ENCODE measurements around the gene SLC26A2. TPM values are rescaled to one million over a fixed set of nuclear protein-coding genes. Genes with fewer than 3 reads are reported as not detected.

The SLC26A2 gene
- total RNA-seq, 1 donor, result 20.2 TPM

DNA sequence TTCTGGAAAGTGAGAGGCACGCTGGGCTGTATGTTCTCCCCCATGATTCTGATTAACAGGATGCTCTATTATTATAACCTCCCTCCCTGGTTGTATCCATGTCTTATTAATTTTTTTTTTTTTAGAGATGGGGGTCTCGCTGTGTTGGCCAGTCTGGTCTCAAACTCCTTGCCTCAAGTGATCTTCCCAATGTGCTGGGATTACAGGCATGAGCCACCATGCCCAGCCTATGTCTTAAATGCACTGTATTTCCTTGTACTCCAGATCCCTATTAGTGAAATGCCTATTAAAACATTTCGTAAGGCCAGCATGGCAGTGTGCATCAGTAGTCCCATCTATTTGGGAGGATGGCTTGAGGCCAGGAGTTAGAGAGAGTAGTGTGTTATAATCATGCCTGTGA is 32.9 kb downstream of the SLC26A2 start:
- peak; percentile 7 for DNase-seq (ENCODE audit: low read depth)
- TF ChIP-seq CTCF (IDR thresholded peaks at IDR 0.05; ENCODE audit: insufficient read depth, low read length), result no peak
- H3K4me3 ChIP-seq (ENCODE audit: low read depth, low read length), result no peak overlapping the region

- no peak overlapping the region for H3K4me3 ChIP-seq (ENCODE audit: low read depth, low read length)
- no peak for TF ChIP-seq CTCF (IDR thresholded peaks at IDR 0.05; ENCODE audit: insufficient read depth, low read length)
- peak; percentile 9 for DNase-seq (ENCODE audit: low read depth)
These were observed 35.0 kb downstream of the SLC26A2 start for GRCh38 chr5:149995385-149996204.

DNA sequence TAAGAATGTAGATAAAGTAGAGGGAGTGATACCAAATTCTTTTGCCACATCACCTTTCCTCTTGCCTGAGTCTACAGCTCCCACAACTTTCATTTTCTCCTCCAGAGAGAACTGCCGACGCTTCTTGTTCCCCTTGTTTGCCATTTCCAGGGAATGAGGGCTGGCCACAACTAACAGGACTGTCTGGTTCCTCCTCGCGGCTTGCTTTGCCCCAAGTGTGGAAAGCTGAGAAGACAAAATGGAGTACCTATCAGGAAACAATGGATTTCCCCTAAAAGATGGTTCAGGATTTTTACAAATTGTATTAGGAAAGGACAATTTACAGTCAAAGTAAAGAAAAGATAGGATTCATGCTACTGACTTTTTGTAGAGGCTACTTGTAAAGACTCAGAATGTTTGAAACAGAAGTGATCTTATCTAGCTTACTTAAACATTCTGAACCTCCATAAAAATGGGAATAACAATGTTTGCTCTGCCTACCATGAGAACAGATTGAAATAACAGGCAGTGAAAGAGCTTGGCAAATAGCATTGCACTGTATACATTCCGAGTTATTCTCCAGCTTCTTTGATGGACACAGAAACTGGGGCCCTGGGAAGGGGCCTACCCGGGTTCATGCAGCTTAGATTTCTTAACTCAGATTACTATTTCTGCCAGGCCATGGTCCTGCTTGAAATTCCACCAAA is 35.8 kb downstream of the SLC26A2 start:
- no peak for DNase-seq (ENCODE audit: low read depth)
- no peak for TF ChIP-seq CTCF (IDR thresholded peaks at IDR 0.05; ENCODE audit: insufficient read depth, low read length)
- no peak overlapping the region for H3K4me3 ChIP-seq (ENCODE audit: low read depth, low read length)

GRCh38 chr5:149998281-149998680 is 37.7 kb downstream of the SLC26A2 start:
- no peak for TF ChIP-seq CTCF (IDR thresholded peaks at IDR 0.05; ENCODE audit: insufficient read depth, low read length)
- no peak for DNase-seq (ENCODE audit: low read depth)
- H3K4me3 ChIP-seq (ENCODE audit: low read depth, low read length), result no peak overlapping the region

GRCh38 chr5:149999359-149999758 is 38.8 kb downstream of the SLC26A2 start:
- TF ChIP-seq CTCF (IDR thresholded peaks at IDR 0.05; ENCODE audit: insufficient read depth, low read length), result no peak
- H3K4me3 ChIP-seq (ENCODE audit: low read depth, low read length), result peak overlapping the region; percentile 95
- peak; percentile 19 for DNase-seq (ENCODE audit: low read depth)

DNA sequence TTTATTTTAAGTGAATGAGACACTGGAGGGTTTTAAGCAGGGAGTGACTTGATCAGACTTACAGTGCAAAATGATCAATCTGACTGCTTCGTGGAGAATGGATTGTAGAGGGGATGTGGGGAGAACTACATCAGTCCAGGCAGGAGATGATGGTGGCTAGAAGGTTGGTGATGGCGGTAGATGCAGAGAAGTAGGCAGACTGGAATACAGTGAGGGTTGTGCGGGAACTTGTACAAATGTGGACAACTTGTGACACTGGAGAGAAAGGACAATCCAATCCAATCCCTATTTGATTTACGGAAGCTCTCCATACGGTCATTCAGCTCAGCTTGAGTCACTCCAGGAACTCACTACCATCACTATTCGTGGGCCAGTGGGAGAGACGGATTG is 39.3 kb downstream of the SLC26A2 start:
- no peak for DNase-seq (ENCODE audit: low read depth)
- TF ChIP-seq CTCF (IDR thresholded peaks at IDR 0.05; ENCODE audit: insufficient read depth, low read length), result no peak
- peak overlapping the region; percentile 95 for H3K4me3 ChIP-seq (ENCODE audit: low read depth, low read length)

Measured in fibroblast of the aortic adventitia (primary cell).